Calu3 (cell line): ENCODE measurements around the gene SYT17. TPM values are rescaled to one million over a fixed set of nuclear protein-coding genes. Genes with fewer than 3 reads are reported as not detected.

Source experiments
- BruUV-seq: library from RNA; stranded (reverse); fragments of 400-500 nt; replicated peaks from 2 replicates; lab custom pipeline; 2021; lab: Mats Ljungman, UMichigan
- CTCF ChIA-PET: fragments of 300-600 bp; sonication (Branson Sonifier 250); formaldehyde crosslinking; loops from one replicate; lab custom pipeline; 2022; ENCODE audit warnings: antibody characterized with exemption; lab: Charles Lee
- DNase-seq: peaks from one replicate; pipeline ENCODE4 v3.0.0; 2022
- H3K27ac Mint-ChIP-seq: one replicate; pipeline ENCODE4 v1.8.0; 2022; ENCODE audit warnings: mixed read lengths; ENCODE audit not compliant: unreplicated experiment
- H3K27me3 Mint-ChIP-seq: one replicate; pipeline ENCODE4 v1.8.0; 2022; ENCODE audit warnings: mixed read lengths; ENCODE audit not compliant: unreplicated experiment
- H3K36me3 Mint-ChIP-seq: one replicate; pipeline ENCODE4 v1.8.0; 2022; ENCODE audit warnings: mild to moderate bottlenecking, moderate library complexity, mixed read lengths; ENCODE audit not compliant: insufficient read depth, unreplicated experiment
- H3K4me1 Mint-ChIP-seq: one replicate; pipeline ENCODE4 v1.8.0; 2022; ENCODE audit warnings: mild to moderate bottlenecking, low read depth, mixed read lengths; ENCODE audit not compliant: unreplicated experiment
- H3K4me3 Mint-ChIP-seq: one replicate; pipeline ENCODE4 v1.8.0; 2022; ENCODE audit warnings: mild to moderate bottlenecking, low read depth, moderate library complexity, mixed read lengths; ENCODE audit not compliant: unreplicated experiment
- H3K9me3 Mint-ChIP-seq: one replicate; pipeline ENCODE4 v1.8.0; 2022; ENCODE audit warnings: low read depth, mixed read lengths; ENCODE audit not compliant: unreplicated experiment
- CTCF ChIP-seq: fragments of 200-600 bp; IDR thresholded peaks from one replicate; pipeline ENCODE4 v1.8.0; 2022; ENCODE audit warnings: antibody characterized with exemption; ENCODE audit not compliant: unreplicated experiment
- intact Hi-C: fragments of 100-400 bp; cut with micrococcal nuclease; formaldehyde crosslinking; loops from one replicate; pipeline ENCODE4 v1.10.0; 2022; ENCODE audit not compliant: unreplicated experiment
- total RNA-seq: library from RNA; stranded (reverse); gene quantifications from 2 replicates; pipeline ENCODE4 v1.2.3, GENCODE V29; 2022

Gene SYT17
- total RNA-seq, 1 experiment from 2014 or later = 10.6 TPM

GRCh38 chr16:19294156-19294649 lies 126.2 kb downstream of the SYT17 start:
- no peaks in the 10 kb centered on the region for H3K9me3 Mint-ChIP-seq
- no peak overlapping the region for H3K4me3 Mint-ChIP-seq
- no peak overlapping the region for H3K27ac Mint-ChIP-seq
- intact Hi-C loops = no loop called here
- no peaks in the 10 kb centered on the region for H3K36me3 Mint-ChIP-seq
- DNase-seq = no peak
- CTCF ChIA-PET = no interaction called here
- no peak for TF ChIP-seq CTCF
- H3K4me1 Mint-ChIP-seq = no peaks in the 10 kb centered on the region
- H3K27me3 Mint-ChIP-seq = peaks cover 25% of the 10 kb centered on the region
- no TSS peak for BruUV-seq

DNA sequence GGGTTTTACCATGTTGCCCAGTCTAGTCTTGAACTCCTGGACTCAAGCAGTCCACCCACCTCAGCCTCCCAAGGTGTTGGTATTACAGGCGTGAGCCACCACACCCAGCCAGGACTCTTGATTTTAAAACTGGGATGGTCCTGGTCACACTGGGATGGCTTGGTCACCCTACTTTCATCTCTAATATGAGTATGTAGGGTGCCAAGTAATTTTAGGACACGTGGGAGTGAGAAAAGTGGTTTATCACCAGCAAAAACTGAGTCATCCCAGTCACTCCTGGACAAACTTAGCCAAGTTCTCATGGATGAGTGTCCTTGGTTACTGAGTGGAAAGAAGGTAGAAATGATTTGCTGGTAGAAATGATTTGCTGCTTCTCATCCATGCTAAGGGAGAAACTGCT lies 127.4 kb downstream of the SYT17 start:
- H3K27me3 Mint-ChIP-seq = peaks cover 27% of the 10 kb centered on the region
- no peaks in the 10 kb centered on the region for H3K9me3 Mint-ChIP-seq
- no TSS peak for BruUV-seq
- no peaks in the 10 kb centered on the region for H3K36me3 Mint-ChIP-seq
- no peak for TF ChIP-seq CTCF
- no peak for DNase-seq
- no peak overlapping the region for H3K27ac Mint-ChIP-seq
- no peaks in the 10 kb centered on the region for H3K4me1 Mint-ChIP-seq
- CTCF ChIA-PET = interaction anchor here (0.6 kb wide), 1 partner anchor 66 kb away, joined by 3 read pairs; no protein-coding TSS in a partner anchor
- intact Hi-C loops = no loop called here
- no peak overlapping the region for H3K4me3 Mint-ChIP-seq

- intact Hi-C loops = no loop called here
- CTCF ChIA-PET = no interaction called here
- TF ChIP-seq CTCF = no peak
- H3K9me3 Mint-ChIP-seq = no peaks in the 10 kb centered on the region
- no peak overlapping the region for H3K4me3 Mint-ChIP-seq
- DNase-seq = no peak
- BruUV-seq = no TSS peak
- H3K27ac Mint-ChIP-seq = no peak overlapping the region
- peaks cover 21% of the 10 kb centered on the region for H3K27me3 Mint-ChIP-seq
- no peaks in the 10 kb centered on the region for H3K36me3 Mint-ChIP-seq
- no peaks in the 10 kb centered on the region for H3K4me1 Mint-ChIP-seq
Observed at GRCh38 chr16:19297454-19297853, 129.4 kb downstream of the SYT17 start.

DNA sequence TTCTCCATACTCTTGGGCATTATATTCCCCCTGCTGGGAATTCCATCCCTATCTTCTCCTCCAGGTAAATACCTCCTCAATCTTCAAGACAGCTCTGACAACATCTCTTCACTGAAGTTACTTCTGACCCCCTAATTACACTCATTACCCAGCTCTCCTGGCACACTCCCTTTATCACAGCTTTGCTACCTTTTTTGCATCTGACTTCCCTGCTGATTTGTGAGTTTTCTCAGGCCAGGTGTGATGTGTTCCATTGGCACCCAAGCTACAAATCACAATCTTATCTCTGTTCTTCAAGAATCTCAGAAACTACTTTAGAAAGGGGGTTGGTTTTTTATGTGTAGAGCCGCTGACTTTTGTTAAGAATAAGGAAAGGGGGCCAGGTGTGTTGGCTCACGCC lies 131.5 kb downstream of the SYT17 start:
- DNase-seq = no peak
- TF ChIP-seq CTCF = no peak
- BruUV-seq = no TSS peak
- CTCF ChIA-PET = no interaction called here
- no peaks in the 10 kb centered on the region for H3K4me1 Mint-ChIP-seq
- no peaks in the 10 kb centered on the region for H3K9me3 Mint-ChIP-seq
- no peak overlapping the region for H3K4me3 Mint-ChIP-seq
- peaks cover 29% of the 10 kb centered on the region for H3K27me3 Mint-ChIP-seq
- no peaks in the 10 kb centered on the region for H3K36me3 Mint-ChIP-seq
- H3K27ac Mint-ChIP-seq = no peak overlapping the region
- intact Hi-C loops = no loop called here
